Measurements from ENCODE around the gene EXOC6B.

Gene EXOC6B

GRCh38 chr2:72142570-72143440, 683.0 kb downstream of the EXOC6B start:
- peak; percentile 18 for DNase-seq

DNA sequence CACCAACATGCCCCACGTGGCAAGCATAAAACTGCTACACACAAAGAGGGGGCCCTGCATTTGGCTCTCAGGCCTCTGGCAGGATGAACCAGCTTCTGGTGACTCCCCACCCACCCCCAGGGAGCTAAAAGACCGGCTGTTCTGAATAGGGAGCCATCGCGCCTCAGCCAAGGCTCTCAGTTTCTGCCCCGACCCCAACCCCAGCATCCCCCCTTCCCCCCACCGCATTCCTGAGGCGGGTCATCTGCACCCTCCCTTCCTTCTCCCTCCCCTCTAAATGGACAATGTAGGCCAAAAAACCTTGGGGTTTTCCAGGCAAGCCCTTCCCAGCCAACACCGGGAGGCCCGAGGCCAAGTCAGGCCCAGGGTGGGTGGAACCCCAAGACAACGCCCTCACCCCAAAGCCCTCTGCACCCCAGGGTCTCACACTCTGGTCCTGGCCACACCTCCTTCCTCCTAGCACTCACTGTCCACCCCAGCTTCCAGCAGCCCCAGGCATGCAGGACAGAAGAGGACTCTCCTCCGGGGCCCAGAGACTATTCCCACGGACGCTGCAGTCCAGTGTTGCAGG, 683.9 kb downstream of the EXOC6B start:
- DNase-seq = no peak

- DNase-seq = no peak
Observed at GRCh38 chr2:72141032-72141645, 684.7 kb downstream of the EXOC6B start.

GRCh38 chr2:72140621-72140960, 685.2 kb downstream of the EXOC6B start:
- DNase-seq = no peak

DNA sequence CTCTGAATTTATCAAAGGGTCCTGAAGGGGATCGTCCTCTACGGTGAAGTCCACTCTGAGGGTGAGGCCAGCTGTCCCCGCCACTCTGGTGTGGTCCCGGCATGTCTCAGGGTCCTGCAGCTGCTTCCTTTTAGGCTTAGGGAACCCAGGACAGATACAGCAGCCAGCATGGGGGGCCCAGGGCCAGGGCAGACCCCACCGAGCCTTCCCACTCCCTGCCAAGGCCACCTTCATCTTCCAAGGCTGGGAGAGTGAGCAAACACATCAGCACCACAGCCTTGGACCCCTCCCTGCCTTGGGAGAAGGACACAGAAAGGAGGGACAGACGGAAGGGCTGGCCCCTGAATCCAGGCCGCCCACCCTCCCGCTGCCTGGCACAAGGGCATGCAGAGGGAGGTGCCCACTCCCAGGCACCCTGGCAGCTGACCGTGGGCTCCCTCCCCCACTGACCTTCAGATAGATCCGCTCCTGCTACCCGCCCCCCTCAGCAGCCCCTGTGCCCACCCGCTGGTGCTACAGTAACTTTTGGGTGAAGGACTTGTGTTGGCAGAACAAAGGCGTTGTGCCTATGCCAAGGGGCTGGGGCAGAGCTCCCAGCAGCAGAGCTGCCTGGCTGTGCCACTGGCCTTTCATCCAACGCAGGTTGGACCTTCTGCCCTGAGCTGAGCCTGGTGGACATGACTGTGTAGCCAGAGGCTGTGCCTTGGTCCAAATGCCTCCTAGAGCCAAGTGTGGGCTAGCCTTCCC, 685.8 kb downstream of the EXOC6B start:
- no peak for DNase-seq

GRCh38 chr2:72139471-72139873, 686.4 kb downstream of the EXOC6B start:
- DNase-seq = no peak

DNA sequence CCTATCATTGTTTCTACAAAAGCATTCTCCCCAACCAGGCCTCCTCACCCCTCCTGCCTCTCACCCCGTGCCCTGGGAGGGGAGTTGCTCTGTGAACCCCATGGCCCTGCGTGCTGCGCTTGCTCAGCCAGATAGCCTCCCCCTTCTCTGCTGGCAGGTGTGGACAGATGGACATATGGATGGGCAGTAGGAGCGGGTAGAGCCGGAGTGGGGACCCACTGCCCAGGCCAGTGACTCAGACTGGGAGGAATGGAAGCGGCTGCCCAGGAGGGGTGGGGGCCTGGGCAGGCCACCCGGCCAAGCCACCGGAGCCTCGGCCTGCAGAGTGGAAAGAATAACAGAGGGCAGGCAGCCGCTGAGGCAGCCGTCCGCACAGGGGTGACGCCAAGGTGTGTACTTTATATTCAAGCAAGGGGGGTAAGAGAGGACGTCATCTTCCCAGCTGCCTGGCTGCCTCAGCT, 686.9 kb downstream of the EXOC6B start:
- DNase-seq = no peak

DNA sequence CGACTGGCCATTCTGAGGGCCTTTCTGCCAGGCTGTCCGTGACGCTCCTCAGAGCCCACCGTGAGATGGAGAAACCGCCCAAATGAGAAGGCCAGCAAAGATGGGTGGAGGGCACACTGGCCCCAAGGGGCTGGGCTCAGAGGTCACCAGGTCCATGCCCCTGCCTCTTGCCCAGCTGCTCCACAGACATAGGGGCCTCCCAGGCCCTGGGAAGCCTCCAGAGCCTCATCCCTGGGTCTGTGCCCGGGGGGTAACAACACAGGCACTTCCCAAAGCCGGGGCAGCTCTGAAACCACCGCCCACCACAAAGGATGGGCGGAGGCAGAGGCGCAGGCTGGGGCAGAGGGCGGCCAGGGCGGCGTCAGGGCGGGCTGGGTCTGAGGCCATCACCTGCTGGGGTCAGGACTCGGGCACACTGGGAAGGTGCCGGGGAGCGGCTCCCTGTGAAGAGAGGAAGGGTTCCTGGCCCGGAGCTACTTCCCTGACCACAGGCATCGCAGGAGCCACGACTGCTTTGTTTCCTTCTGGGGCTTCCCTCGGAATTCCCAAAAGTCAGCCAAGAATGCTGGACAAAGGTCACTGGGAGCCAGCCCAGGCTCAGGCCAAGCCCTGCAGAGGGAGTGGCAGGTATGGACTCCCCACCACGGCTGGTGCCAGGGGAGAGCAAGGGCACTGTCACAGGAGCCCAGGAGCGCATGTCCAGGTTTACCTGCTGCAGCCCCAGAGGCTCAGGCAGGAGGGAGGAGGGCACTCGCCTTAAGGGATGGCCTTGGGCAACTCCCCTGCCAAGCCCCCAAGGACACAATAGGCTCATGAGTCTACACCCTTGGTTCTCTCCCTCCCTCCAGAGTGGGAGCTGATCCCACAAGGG, 687.6 kb downstream of the EXOC6B start:
- DNase-seq = no peak

DNA sequence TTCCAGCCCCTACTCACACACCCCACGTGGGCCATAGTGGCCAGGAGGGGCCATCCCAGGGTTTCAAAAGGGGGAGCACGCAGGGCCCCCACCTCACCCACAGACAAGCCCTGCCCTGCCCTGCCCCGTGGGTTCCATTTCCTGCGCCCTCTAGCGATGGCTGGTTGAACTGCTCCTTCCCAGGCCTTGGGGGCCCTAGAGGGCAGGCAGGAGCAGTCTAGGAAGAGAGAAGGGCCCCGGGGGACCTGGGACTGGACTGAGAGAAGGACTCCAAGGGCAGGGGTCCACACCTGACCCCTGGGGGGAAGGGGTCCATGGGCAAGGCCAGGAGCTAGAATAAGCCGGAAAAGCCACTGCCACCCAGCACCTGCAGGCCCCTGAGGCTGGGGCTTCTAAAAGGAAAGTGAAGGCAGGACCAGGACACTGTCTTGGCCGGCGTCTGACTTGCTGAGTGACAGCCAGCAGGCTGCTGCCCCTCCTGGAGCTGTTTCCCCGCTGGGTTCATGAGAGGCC, 688.3 kb downstream of the EXOC6B start:
- DNase-seq = peak; percentile 33

DNA sequence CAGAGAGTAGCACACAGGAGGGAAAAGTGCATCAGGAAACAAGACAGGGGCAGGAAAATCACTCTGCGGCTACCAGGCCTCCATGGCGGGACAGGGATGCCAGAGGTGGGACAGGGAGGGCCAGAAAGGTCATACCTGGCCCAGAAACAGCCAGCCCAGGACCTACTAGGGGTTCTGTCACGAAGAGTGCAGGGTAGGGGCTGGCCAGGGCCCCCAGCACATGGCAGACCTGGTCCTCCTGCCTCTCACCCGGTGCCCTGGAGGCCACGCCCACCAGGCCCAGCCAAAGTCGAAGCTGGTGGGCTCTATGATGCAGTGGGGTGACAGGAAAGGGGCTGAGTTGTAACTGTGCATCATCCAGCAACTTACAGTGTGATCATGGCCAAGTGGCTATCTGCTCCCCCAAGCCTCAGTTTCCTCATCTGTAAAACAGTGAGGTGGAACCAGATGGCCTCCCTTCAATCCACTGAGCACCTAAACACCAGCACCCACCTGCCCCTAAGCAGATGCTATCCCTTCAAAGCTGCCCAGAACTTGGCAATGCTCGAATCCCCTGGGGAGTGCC, 688.8 kb downstream of the EXOC6B start:
- no peak for DNase-seq

GRCh38 chr2:72136331-72136730, 689.5 kb downstream of the EXOC6B start:
- DNase-seq = no peak

GRCh38 chr2:72135921-72136320, 689.9 kb downstream of the EXOC6B start:
- DNase-seq = no peak

GRCh38 chr2:72134997-72135800, 690.6 kb downstream of the EXOC6B start:
- DNase-seq = no peak

DNA sequence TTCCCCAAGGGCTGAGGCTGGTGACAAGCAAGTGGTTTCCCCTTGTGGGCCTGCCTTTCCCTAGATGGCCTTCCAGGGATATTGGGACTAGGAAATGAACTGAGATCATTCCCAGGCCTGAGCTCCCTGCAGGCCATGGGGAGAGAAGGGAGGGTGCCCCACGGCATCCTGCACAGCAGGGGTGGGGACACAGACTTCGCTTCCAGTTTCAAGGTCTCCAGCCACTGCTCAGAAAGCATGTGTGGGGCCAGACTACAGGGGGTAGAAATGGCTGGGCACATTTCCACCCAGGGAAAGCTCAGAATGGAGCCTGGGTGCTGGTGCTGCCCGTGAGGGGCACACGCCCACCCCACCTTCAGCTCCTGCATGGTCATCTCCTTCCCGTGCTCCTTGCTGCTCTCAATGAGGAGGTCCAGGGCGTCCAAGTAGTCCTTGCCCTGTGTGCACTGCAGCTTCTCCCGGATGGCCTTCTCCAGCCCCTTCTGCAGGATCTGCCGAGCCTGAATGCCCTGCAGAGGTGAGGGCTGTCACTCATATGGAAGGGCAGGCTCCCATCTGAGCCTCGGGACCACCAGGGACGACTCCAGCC, 691.3 kb downstream of the EXOC6B start:
- DNase-seq = no peak

DNA sequence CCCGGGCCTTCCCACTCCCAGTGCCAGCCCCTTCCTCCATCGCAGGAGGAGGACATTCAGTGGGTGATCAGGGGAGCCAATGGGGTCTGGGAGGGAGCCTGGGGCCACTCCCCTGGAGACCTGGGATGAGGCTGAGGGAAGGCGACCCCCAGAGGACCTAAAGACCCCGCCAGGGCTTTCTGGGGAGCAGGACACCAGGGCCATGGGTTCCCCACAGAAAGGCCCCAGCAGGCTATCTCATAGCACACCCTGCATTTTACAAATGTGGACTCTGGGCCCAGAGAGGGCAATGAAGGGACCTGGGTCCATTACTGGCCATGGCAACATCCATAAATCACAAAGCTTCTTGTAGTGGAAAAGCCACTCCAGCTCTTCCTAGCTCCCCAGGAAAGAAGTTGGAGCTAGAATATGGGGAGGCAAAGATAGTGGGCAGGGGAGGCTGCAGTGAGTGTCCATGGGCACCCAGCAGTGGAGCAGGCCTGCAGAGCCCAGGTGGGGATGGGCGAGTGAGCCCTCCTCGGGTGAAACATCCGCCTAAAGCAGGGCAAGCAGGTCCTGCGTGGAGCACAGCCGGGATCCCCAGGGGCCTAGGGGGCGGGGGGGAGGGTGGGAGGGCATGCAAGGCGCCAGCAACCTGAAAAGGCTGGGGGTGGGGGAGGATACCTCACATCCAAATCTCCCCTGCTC, 692.0 kb downstream of the EXOC6B start:
- no peak for DNase-seq

DNA sequence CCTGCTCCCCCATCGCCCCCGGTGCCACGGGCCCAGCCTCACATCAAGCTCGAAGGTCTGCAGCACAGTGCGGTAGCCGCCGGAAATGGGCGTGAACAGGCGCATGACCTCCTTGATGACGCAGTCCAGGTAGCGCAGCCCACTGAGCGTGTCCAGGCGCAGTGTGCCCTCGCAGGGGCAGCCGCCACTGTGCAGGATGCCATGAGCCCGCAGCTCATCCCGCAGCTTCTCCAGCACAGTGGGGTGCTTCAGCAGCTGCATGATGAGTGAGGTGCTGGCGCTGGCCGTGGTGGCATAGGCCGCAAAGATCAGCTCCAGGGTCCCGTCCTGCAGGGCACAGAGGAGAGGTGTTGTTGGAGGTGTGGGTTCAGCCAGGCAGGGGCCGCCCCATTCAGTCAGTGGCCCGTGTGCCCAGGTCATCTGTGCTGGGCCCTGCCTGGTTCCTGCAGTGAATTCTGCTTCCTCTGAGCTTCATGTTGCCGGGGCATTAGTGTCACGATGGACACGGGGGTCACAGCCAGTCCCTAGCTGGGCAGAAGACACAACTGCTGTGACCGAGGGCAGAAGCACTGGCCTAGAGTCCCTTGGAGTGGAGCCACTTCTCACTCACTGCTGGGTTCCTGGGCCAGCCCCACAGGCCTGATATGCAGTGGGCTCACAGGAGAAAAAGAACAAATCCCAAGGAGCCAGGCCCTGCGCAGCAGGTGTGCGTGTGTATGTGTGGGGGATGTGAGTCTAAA, 692.7 kb downstream of the EXOC6B start:
- no peak for DNase-seq

- DNase-seq = no peak
Observed at GRCh38 chr2:72131916-72132841, 693.7 kb downstream of the EXOC6B start.
